ENCODE data around the gene GGPS1.
A peak's percentile ranks its signal among the peaks of the same experiment; 100 is the strongest.
"Not testable (repeated sequence)": the region's sequence is repeated elsewhere in the genome, so short reads cannot be mapped to it uniquely, and the experiment has no call there.

The GGPS1 gene

DNA sequence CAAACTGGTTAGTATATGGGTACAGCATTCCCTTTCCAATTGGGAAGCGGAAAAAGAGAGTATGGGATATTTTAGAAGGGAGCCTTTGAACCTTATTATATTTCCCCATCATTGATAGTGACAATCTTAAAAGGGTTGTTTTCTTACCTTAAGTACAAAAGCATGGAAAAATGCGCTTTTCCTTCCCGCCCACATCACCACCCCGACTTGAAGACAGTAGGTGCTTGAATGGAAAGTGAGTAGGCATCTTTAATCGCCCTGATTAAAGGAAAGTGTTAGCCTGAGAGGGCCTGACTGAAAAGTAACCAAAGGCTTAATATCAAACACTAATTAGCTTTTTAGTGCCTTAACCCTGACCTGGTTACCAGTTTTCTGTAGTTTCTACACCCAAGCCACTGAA lies 15.4 kb downstream of the GGPS1 start:
- no peak for FAIRE-seq
- TF ChIP-seq TAF1 (IDR thresholded peaks at IDR 0.05; ENCODE audit: borderline replicate concordance, low read depth, low read length), result no peak
- no peak for TF ChIP-seq POLR2AphosphoS5 (IDR thresholded peaks at IDR 0.05; ENCODE audit: low read depth, low read length)
- TF ChIP-seq POLR2A (IDR thresholded peaks at IDR 0.05; ENCODE audit: low read depth, low read length), result no peak
- no peak for DNase-seq (ENCODE audit: insufficient read length)

GRCh38 chr1:235351441-235351840 lies 23.1 kb downstream of the GGPS1 start:
- FAIRE-seq (no peak), DNase-seq (ENCODE audit: insufficient read length) (no peak)
- TF ChIP-seq TAF1 (IDR thresholded peaks at IDR 0.05; ENCODE audit: borderline replicate concordance, low read depth, low read length), result no peak

- TF ChIP-seq POLR2A (IDR thresholded peaks at IDR 0.05; ENCODE audit: low read depth, low read length), result no peak
- no peak for TF ChIP-seq POLR2AphosphoS5 (IDR thresholded peaks at IDR 0.05; ENCODE audit: low read depth, low read length)
- TF ChIP-seq TAF1 (IDR thresholded peaks at IDR 0.05; ENCODE audit: borderline replicate concordance, low read depth, low read length), result no peak
- no peak for DNase-seq (ENCODE audit: insufficient read length)
- no peak for FAIRE-seq
Measured at GRCh38 chr1:235351898-235352297, 23.5 kb downstream of the GGPS1 start.

DNA sequence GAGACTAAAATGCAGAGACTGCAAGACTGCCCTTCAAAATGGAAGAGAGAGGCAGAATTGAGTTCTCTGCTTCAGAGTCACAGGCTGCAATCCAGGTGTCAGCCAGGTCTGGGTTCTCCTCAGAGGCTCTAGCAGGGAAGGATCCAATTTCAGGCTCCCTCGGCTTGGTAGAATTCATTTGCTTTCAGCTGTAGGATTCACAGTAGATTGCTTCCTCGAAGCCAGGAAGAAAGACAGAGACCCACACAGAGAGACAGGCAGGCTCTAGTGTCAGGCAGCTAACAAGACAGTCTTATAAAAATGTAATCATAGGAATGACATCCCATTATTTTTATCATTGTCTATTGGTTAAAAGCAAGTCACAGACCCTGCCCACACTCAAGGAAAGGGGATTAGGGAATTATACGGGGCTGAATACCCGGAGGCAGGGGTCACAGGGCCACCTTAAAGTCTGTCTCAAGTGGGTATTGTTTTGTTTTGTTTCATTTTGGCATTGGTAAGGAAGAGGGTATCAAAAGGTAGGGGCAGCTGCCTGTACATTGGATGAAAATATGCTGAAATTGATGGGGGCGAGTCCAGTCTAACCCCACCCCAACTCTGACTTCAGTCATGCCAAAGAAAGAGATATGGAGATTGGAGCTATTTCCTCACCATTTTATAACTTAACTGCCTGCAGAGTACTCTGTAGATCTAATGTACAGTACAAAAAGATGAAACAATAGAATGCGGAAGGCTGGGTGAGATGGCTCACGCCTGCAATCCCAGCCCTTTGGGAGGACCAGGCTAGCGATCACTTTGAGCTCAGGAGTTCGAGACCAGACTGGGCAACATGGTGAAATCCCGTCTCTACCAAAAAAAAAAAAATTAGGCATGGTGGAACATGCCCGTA lies 29.4 kb downstream of the GGPS1 start:
- no peak for DNase-seq (ENCODE audit: insufficient read length)
- TF ChIP-seq TAF1 (IDR thresholded peaks at IDR 0.05; ENCODE audit: borderline replicate concordance, low read depth, low read length) (no peak), POLR2AphosphoS5 (IDR thresholded peaks at IDR 0.05; ENCODE audit: low read depth, low read length) (no peak), POLR2A (IDR thresholded peaks at IDR 0.05; ENCODE audit: low read depth, low read length) (no peak)
- no peak for FAIRE-seq

DNA sequence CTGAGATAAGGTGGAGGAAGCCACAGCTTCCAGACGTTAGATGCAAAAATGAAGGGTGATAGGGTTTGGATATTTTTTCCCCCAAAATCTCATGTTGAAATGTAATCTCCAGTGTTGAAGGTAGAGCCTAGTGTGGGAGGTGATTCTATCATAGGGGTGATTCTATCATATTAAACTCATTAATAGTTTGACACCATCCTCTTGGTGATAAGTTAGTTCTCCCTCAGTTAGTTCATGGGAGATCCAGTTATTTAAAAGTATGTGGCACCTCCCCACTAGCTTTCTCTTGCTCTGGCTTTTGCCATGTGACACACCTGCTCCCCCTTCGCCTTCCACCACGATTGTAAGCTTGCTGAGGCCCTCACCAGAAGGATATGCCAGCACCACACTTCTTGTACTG lies 30.5 kb downstream of the GGPS1 start:
- DNase-seq (ENCODE audit: insufficient read length) (no peak), FAIRE-seq (no peak)
- no peak for TF ChIP-seq POLR2A (IDR thresholded peaks at IDR 0.05; ENCODE audit: low read depth, low read length)
- no peak for TF ChIP-seq TAF1 (IDR thresholded peaks at IDR 0.05; ENCODE audit: borderline replicate concordance, low read depth, low read length)
- TF ChIP-seq POLR2AphosphoS5 (IDR thresholded peaks at IDR 0.05; ENCODE audit: low read depth, low read length), result no peak

GRCh38 chr1:235364189-235364588 lies 35.8 kb downstream of the GGPS1 start:
- not testable (repeated sequence) for FAIRE-seq; DNase-seq (ENCODE audit: insufficient read length)

GRCh38 chr1:235366286-235366685 lies 37.9 kb downstream of the GGPS1 start:
- FAIRE-seq, result no peak
- TF ChIP-seq TAF1 (IDR thresholded peaks at IDR 0.05; ENCODE audit: borderline replicate concordance, low read depth, low read length), result no peak
- no peak for TF ChIP-seq POLR2AphosphoS5 (IDR thresholded peaks at IDR 0.05; ENCODE audit: low read depth, low read length)
- no peak for TF ChIP-seq POLR2A (IDR thresholded peaks at IDR 0.05; ENCODE audit: low read depth, low read length)
- DNase-seq (ENCODE audit: insufficient read length), result no peak

DNA sequence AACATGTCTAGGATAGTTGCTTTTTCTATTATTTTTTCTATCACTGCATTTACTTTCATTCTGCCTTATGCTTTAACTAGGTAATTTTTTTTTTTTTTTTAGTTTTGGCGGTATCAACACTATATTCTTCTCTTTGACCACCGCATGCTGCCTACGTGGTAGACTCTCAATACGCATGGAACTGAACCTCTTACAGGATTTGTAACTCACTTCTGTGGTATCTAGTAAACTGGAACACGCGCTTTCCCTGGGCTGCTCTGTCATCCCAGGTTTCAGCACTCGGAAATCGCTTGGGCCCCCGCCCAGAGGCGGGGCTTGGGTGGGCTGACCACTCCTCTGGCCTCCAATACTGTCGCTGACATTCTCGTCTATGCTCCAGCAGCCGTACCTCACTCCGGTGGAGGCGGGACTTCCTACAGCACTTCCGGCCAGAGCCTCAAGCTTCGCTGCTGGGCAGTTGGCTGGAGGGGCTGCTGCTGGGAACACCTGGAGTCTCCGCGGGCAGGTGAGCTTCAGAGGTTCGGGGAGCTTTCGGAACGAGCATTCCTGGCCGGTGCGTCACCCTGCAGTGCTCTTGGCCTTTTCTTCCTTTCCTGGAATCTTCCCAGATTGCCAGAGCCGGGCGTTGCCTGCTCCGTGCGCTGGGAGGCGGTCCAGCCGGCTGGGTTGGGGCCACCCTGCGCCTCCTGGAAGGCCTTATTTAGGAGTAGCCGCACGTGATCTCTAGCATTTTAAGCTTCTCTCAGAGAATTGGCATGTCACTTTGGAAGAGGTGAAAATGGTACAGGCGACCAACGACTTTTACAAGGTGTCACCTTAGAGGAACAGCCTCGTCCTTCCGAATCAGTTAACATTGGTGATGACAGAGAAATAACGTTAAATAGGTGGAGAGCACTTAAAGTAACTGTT lies 38.9 kb downstream of the GGPS1 start, which contains the start of gene TBCE:
Gene TBCE, plus strand, starts transcription at position 428 of the 909 bp plus-strand sequence. CDS start 12,623 bp downstream, outside the sequence.
- peak; percentile 99 for FAIRE-seq

GRCh38 chr1:235368428-235368827 lies 40.1 kb downstream of the GGPS1 start:
- FAIRE-seq, result no peak

More for the DNA sequence above, 38.9 kb downstream of the GGPS1 start, which contains the start of gene TBCE:
- DNase-seq (ENCODE audit: insufficient read length), result peak; percentile 87
- peak; percentile 76; the same call in 1 of the 2 replicates for TF ChIP-seq TAF1 (IDR thresholded peaks at IDR 0.05; ENCODE audit: borderline replicate concordance, low read depth, low read length)
- TF ChIP-seq POLR2A (IDR thresholded peaks at IDR 0.05; ENCODE audit: low read depth, low read length), result peak; percentile 93
- TF ChIP-seq POLR2AphosphoS5 (IDR thresholded peaks at IDR 0.05; ENCODE audit: low read depth, low read length), result peak; percentile 91

DNA sequence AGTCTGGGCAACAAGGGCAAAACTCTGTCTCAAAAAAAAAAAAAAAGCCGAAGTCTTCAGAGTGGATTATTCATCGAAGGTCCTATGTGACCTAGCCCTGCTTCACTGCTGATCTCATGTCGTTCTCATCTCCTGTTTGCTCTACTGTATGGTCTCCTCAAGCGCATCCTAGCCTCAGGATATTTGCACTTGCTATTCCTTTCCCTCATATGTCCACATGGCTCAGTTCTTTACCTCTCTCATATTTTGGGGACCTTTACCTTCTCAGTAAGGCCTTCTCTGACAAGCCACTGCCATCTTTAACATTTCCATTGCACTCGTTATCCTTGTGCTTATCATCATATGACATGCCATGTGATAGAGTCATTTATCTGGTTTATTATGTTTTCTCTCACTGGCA lies 41.4 kb downstream of the GGPS1 start:
- no peak for FAIRE-seq
- no peak for TF ChIP-seq POLR2AphosphoS5 (IDR thresholded peaks at IDR 0.05; ENCODE audit: low read depth, low read length)
- TF ChIP-seq TAF1 (IDR thresholded peaks at IDR 0.05; ENCODE audit: borderline replicate concordance, low read depth, low read length), result no peak
- TF ChIP-seq POLR2A (IDR thresholded peaks at IDR 0.05; ENCODE audit: low read depth, low read length), result no peak
- DNase-seq (ENCODE audit: insufficient read length), result no peak

More at GRCh38 chr1:235368428-235368827, 40.1 kb downstream of the GGPS1 start:
- no peak for DNase-seq (ENCODE audit: insufficient read length)
- TF ChIP-seq POLR2AphosphoS5 (IDR thresholded peaks at IDR 0.05; ENCODE audit: low read depth, low read length) (no peak), POLR2A (IDR thresholded peaks at IDR 0.05; ENCODE audit: low read depth, low read length) (no peak), TAF1 (IDR thresholded peaks at IDR 0.05; ENCODE audit: borderline replicate concordance, low read depth, low read length) (no peak)

GRCh38 chr1:235375919-235376605 lies 47.7 kb downstream of the GGPS1 start:
- DNase-seq (ENCODE audit: insufficient read length) (no peak), FAIRE-seq (no peak)
- TF ChIP-seq POLR2A (IDR thresholded peaks at IDR 0.05; ENCODE audit: low read depth, low read length) (no peak), POLR2AphosphoS5 (IDR thresholded peaks at IDR 0.05; ENCODE audit: low read depth, low read length) (no peak), TAF1 (IDR thresholded peaks at IDR 0.05; ENCODE audit: borderline replicate concordance, low read depth, low read length) (no peak)

DNA sequence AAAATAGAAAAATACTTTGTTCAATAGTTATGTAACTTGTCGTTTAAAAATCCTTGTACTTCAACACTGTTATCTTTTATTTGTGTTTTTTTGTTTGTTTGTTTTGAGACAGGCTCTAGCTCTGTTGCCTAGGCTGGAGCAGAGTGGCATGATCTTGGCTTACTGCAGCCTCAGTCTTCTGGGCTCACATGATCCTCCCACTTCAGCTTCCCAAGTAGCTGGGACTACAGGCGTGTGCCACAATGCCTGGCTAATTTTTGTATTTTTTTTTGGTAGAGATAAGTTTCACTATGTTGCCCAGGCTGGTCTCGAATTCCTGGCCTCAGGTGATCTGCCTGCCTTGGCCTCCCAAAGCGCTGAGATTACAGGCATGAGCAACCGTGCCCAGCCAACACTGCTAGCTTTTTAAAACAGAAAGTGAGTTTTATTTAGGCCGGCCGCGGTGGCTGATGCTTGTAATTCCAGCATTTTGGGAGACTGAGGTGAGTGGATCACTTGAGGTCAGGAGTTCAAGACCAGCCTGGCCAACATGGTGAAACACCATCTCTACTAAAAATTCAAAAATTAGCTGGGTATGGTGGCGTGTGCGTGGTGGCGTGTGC lies 49.9 kb downstream of the GGPS1 start:
- not testable (repeated sequence) for FAIRE-seq; DNase-seq (ENCODE audit: insufficient read length)

DNA sequence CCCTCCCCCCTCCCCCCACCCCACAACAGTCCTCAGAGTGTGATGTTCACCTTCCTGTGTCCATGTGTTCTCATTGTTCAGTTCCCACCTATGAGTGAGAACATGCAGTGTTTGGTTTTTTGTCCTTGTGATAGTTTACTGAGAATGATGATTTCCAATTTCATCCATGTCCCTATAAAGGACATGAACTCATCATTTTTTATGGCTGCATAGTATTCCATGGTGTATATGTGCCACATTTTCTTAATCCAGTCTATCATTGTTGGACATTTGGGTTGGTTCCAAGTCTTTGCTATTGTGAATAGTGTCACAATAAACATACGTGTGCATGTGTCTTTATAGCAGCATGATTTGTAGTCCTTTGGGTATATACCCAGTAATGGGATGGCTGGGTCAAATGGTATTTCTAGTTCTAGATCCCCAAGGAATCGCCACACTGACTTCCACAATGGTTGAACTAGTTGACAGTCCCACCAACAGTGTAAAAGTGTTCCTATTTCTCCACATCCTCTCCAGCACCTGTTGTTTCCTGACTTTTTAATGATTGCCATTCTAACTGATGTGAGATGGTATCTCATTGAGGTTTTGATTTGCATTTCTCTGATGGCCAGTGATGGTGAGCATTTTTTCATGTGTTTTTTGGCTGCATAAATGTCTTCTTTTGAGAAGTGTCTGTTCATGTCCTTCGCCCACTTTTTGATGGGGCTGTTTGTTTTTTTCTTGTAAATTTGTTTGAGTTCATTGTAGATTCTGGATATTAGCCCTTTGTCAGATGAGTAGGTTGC lies 53.8 kb downstream of the GGPS1 start:
- DNase-seq (ENCODE audit: insufficient read length); FAIRE-seq: not testable (repeated sequence)

- FAIRE-seq, result not testable (repeated sequence)
Measured at GRCh38 chr1:235385633-235386032, 57.3 kb downstream of the GGPS1 start.

More at GRCh38 chr1:235385633-235386032, 57.3 kb downstream of the GGPS1 start:
- DNase-seq (ENCODE audit: insufficient read length), result not testable (repeated sequence)
